ENCODE data around the gene ARSG.

Gene ARSG

GRCh38 chr17:68291836-68292688 is 767 bp downstream of the ARSG start (continued):
- TF ChIP-seq, protein P1, sequence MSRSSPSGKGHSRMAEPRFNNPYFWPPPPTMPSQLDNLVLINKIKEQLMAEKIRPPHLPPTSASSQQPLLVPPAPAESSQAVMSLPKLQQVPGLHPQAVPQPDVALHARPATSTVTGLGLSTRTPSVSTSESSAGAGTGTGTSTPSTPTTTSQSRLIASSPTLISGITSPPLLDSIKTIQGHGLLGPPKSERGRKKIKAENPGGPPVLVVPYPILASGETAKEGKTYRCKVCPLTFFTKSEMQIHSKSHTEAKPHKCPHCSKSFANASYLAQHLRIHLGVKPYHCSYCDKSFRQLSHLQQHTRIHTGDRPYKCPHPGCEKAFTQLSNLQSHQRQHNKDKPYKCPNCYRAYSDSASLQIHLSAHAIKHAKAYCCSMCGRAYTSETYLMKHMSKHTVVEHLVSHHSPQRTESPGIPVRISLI (tag by site-specific recombination; IDR thresholded peaks at IDR 0.05) = no peak
- TF ChIP-seq, protein P2, sequence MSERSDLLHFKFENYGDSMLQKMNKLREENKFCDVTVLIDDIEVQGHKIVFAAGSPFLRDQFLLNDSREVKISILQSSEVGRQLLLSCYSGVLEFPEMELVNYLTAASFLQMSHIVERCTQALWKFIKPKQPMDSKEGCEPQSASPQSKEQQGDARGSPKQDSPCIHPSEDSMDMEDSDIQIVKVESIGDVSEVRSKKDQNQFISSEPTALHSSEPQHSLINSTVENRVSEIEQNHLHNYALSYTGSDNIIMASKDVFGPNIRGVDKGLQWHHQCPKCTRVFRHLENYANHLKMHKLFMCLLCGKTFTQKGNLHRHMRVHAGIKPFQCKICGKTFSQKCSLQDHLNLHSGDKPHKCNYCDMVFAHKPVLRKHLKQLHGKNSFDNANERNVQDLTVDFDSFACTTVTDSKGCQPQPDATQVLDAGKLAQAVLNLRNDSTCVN (tag by site-specific recombination; optimal IDR thresholded peaks at IDR 0.05) = peak; percentile 95
- no peak for TF ChIP-seq ZNF23 (tag by site-specific recombination; IDR thresholded peaks at IDR 0.05; ENCODE audit: borderline replicate concordance)
- TF ChIP-seq ZNF10 (tag by site-specific recombination; IDR thresholded peaks at IDR 0.05) = peak; percentile 66; the same call in 1 of the 2 replicates
- no peak for TF ChIP-seq ZNF223 (tag by site-specific recombination; IDR thresholded peaks at IDR 0.05)
- 0 out of 2 replicates have a peak, but pooled peaks have one; percentile 23 for TF ChIP-seq KLF16 (tag by site-specific recombination; IDR thresholded peaks at IDR 0.05)
- TF ChIP-seq ZNF791 (tag by site-specific recombination; IDR thresholded peaks at IDR 0.05) = no peak
- TF ChIP-seq ZBTB21 (tag by site-specific recombination; IDR thresholded peaks at IDR 0.05) = peak; percentile 25; the same call in 1 of the 2 replicates
- TF ChIP-seq ZNF530 (tag by site-specific recombination; IDR thresholded peaks at IDR 0.05; ENCODE audit: low read depth) = no peak
- 0 out of 2 replicates have a peak, but pooled peaks have one; percentile 52 for TF ChIP-seq ZNF280D (tag by site-specific recombination; IDR thresholded peaks at IDR 0.05)
- TF ChIP-seq ZSCAN30 (tag by site-specific recombination; IDR thresholded peaks at IDR 0.05) = peak; percentile 52; the same call in 1 of the 2 replicates
- peak; percentile 97 for TF ChIP-seq ZFP69B (tag by site-specific recombination; IDR thresholded peaks at IDR 0.05)
- 0 out of 2 replicates have a peak, but pooled peaks have one; percentile 6 for TF ChIP-seq IKZF3 (tag by site-specific recombination; IDR thresholded peaks at IDR 0.05)
- peak; percentile 77 for TF ChIP-seq ZNF660 (tag by site-specific recombination; IDR thresholded peaks at IDR 0.05)
- peak; percentile 64 for TF ChIP-seq GLIS1 (tag by site-specific recombination; IDR thresholded peaks at IDR 0.05)
- TF ChIP-seq SP7 (tag by site-specific recombination; IDR thresholded peaks at IDR 0.05) = peak; percentile 76
- TF ChIP-seq HIC1 (tag by site-specific recombination; IDR thresholded peaks at IDR 0.05) = peak; percentile 57; the same call in 1 of the 2 replicates
- TF ChIP-seq OVOL3 (tag by site-specific recombination; IDR thresholded peaks at IDR 0.05) = no peak
- TF ChIP-seq PATZ1 (tag by site-specific recombination; IDR thresholded peaks at IDR 0.05) = peak; percentile 90
- peak; percentile 38; the same call in 1 of the 2 replicates for TF ChIP-seq EGR2 (tag by site-specific recombination; IDR thresholded peaks at IDR 0.05; ENCODE audit: low read depth)
- peak; percentile 23; the same call in 1 of the 2 replicates for TF ChIP-seq WT1 (tag by site-specific recombination; IDR thresholded peaks at IDR 0.05)
- TF ChIP-seq ZSCAN5A (tag by site-specific recombination; IDR thresholded peaks at IDR 0.05) = no peak
- peak; percentile 99 for TF ChIP-seq ZNF398 (tag by site-specific recombination; IDR thresholded peaks at IDR 0.05)
- TF ChIP-seq OSR2 (tag by site-specific recombination; IDR thresholded peaks at IDR 0.05) = peak; percentile 74
- TF ChIP-seq ZNF292 (tag by site-specific recombination; IDR thresholded peaks at IDR 0.05; ENCODE audit: borderline replicate concordance, low read depth) = no peak
